Measurements from ENCODE around the gene UBTF.

Gene UBTF

GRCh38 chr17:44214896-44215295 is 4.6 kb downstream of the UBTF start:
- DNase-seq (ENCODE audit: low read depth), result no peak

- DNase-seq (ENCODE audit: low read depth), result no peak
Measured at GRCh38 chr17:44214230-44214494, 5.3 kb downstream of the UBTF start.

GRCh38 chr17:44213403-44214229 is 5.9 kb downstream of the UBTF start:
- no peak for DNase-seq (ENCODE audit: low read depth)

- DNase-seq (ENCODE audit: low read depth), result no peak
Measured at GRCh38 chr17:44212507-44213402, 6.7 kb downstream of the UBTF start.

- no peak for DNase-seq (ENCODE audit: low read depth)
Measured at GRCh38 chr17:44211281-44212265, 7.9 kb downstream of the UBTF start.

- DNase-seq (ENCODE audit: low read depth), result peak; percentile 86
Measured at GRCh38 chr17:44210342-44211192, 8.9 kb downstream of the UBTF start.

- DNase-seq (ENCODE audit: low read depth), result no peak
Measured at GRCh38 chr17:44209786-44210341, 9.6 kb downstream of the UBTF start.

- DNase-seq (ENCODE audit: low read depth), result no peak
Measured at GRCh38 chr17:44207743-44208142, 11.7 kb downstream of the UBTF start.

- DNase-seq (ENCODE audit: low read depth), result no peak
Measured at GRCh38 chr17:44207319-44207718, 12.2 kb downstream of the UBTF start.

- no peak for DNase-seq (ENCODE audit: low read depth)
Measured at GRCh38 chr17:44206825-44207155, 12.7 kb downstream of the UBTF start.

GRCh38 chr17:44205962-44206824 is 13.3 kb downstream of the UBTF start:
- no peak for DNase-seq (ENCODE audit: low read depth)

- no peak for DNase-seq (ENCODE audit: low read depth)
Measured at GRCh38 chr17:44204441-44204882, 15.0 kb downstream of the UBTF start.

GRCh38 chr17:44203731-44204440 is 15.6 kb downstream of the UBTF start:
- no peak for DNase-seq (ENCODE audit: low read depth)

GRCh38 chr17:44202756-44203155 is 16.7 kb downstream of the UBTF start:
- no peak for DNase-seq (ENCODE audit: low read depth)

- DNase-seq (ENCODE audit: low read depth), result no peak
Measured at GRCh38 chr17:44200478-44201155, 18.9 kb downstream of the UBTF start.

GRCh38 chr17:44199553-44200477 is 19.7 kb downstream of the UBTF start, which contains the start of gene ATXN7L3:
ATXN7L3 (minus strand) TSS chr17:44199884; CDS start chr17:44198070, 1,814 bp downstream.
- peak; percentile 100 for DNase-seq (ENCODE audit: low read depth)
